GM19193 (cell line): ENCODE data around the gene TRIM9.

Source experiments
- POLR2A ChIP-seq: IDR thresholded peaks from 4 replicates; pipeline ENCODE4 v1.6.1; 2011; ENCODE audit not compliant: insufficient read depth, insufficient read length; ENCODE audit errors: extremely low read depth

The TRIM9 gene

GRCh38 chr14:50948205-50948604 is 146.7 kb downstream of the TRIM9 start:
- no peak for TF ChIP-seq POLR2A

- no peak for TF ChIP-seq POLR2A
Measured at GRCh38 chr14:50947446-50947845, 147.5 kb downstream of the TRIM9 start.

- no peak for TF ChIP-seq POLR2A
Measured at GRCh38 chr14:50946234-50946935, 148.5 kb downstream of the TRIM9 start.

- no peak for TF ChIP-seq POLR2A
Measured at GRCh38 chr14:50944647-50945413, 150.1 kb downstream of the TRIM9 start.

- no peak for TF ChIP-seq POLR2A
Measured at GRCh38 chr14:50943943-50944646, 150.8 kb downstream of the TRIM9 start, which contains the start of gene PYGL. Gene PYGL (minus strand): TSS chr14:50944483. CDS start chr14:50944403, 80 bp downstream.

- TF ChIP-seq POLR2A, result no peak
Measured at GRCh38 chr14:50943261-50943942, 151.5 kb downstream of the TRIM9 start.

GRCh38 chr14:50941151-50941550 is 153.8 kb downstream of the TRIM9 start:
- no peak for TF ChIP-seq POLR2A

GRCh38 chr14:50937800-50938199 is 157.1 kb downstream of the TRIM9 start:
- TF ChIP-seq POLR2A, result no peak

- TF ChIP-seq POLR2A, result no peak
Measured at GRCh38 chr14:50937325-50937724, 157.6 kb downstream of the TRIM9 start.

GRCh38 chr14:50936882-50937281 is 158.0 kb downstream of the TRIM9 start:
- no peak for TF ChIP-seq POLR2A

- TF ChIP-seq POLR2A, result no peak
Measured at GRCh38 chr14:50936016-50936340, 158.9 kb downstream of the TRIM9 start.

- TF ChIP-seq POLR2A, result no peak
Measured at GRCh38 chr14:50935126-50936015, 159.5 kb downstream of the TRIM9 start.

GRCh38 chr14:50932592-50933495 is 162.1 kb downstream of the TRIM9 start:
- TF ChIP-seq POLR2A, result no peak
